LNCaP clone FGC (cell line): ENCODE data around the gene LIMS2.

Experiments used
- DNase-seq: peaks from one replicate; pipeline ENCODE4 v3.0.0-alpha.2; 2011; ENCODE audit warnings: low read depth
- H3K4me3 ChIP-seq: 2 replicates; pipeline ENCODE4 v1.5.1; 2011; ENCODE audit warnings: mild to moderate bottlenecking, low read depth, low read length, control low read depth
- TF ChIP-seq, protein P1 (sequence below): IDR thresholded peaks from 2 replicates; pipeline ENCODE4 v1.5.1; 2012; ENCODE audit warnings: mild to moderate bottlenecking; ENCODE audit not compliant: control insufficient read depth, insufficient read depth; ENCODE audit errors: extremely low read depth

The LIMS2 gene

DNA sequence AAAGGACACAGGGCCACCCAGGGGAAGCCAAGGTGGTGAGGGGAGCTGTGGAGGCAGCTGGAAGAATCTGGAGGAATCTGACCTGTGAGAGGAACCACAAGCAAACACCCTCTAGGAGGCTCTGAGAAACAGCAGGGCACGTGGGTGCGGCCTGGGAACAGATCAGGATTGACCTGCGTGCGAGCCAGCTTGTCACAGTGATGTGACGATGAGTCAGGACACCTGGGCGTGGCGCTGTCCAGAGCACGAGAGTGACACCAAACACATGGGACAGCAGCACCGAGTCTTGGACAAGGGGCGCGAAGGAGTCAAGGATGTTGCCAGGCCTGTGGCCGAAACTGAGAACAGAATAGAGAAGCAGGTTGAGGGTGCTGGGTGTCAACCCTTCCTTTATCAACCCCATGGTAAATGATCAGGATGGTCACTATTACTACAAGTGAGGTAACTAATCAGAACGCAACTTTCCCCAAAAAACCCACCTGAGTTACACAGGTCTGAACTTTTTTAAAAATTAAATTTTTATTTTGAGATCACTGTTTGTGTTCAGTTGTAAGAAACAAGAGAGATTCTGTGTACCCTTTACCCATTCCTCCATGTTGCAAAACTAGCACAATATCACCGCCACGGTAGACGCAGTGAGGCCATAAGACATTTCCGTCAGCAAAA, 25.3 kb upstream of the LIMS2 start:
- H3K4me3 ChIP-seq: peak overlapping the region; percentile 68
- DNase-seq: peak; percentile 89
- TF ChIP-seq, protein P1, sequence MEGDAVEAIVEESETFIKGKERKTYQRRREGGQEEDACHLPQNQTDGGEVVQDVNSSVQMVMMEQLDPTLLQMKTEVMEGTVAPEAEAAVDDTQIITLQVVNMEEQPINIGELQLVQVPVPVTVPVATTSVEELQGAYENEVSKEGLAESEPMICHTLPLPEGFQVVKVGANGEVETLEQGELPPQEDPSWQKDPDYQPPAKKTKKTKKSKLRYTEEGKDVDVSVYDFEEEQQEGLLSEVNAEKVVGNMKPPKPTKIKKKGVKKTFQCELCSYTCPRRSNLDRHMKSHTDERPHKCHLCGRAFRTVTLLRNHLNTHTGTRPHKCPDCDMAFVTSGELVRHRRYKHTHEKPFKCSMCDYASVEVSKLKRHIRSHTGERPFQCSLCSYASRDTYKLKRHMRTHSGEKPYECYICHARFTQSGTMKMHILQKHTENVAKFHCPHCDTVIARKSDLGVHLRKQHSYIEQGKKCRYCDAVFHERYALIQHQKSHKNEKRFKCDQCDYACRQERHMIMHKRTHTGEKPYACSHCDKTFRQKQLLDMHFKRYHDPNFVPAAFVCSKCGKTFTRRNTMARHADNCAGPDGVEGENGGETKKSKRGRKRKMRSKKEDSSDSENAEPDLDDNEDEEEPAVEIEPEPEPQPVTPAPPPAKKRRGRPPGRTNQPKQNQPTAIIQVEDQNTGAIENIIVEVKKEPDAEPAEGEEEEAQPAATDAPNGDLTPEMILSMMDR: peak; percentile 11; the same call in 1 of the 2 replicates

DNA sequence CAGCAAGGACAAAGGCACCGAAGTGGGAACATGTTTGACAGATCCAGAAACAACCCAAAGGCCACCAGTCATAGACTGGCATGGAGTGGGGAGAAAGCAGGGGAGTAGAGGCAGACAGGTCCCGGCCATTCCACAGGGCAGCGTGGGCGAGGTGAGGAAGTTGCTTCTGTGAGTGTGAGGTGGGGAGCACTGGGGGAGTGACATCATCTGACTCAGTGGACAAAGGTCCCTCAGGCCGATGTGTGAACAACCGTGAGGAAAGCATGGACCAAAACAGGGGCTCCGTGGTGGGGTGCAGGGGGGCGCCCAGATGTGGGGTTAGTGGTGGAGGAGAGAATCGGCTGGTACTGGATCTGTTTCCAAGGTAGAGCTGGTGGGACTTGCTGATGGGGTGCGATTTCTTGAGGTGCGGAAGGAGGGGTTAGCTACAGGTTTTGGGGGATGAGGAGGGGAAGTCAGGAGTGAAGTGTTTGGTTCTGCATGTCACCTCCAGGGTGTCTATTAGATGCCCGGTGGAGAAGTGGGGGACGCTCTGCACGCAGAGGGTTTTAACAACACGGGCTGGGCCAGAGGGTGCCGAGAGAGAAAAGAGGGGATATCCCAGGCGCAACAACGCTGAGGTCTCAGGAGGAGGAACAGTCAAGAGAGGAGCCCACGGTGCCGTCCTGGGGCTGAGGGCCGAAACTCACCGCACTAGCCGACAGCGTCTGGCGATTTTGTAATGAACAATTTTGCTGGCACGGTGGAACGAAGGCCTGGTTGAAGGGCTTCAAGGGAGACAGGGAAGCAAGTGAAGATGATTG, 23.4 kb upstream of the LIMS2 start:
- H3K4me3 ChIP-seq: no peak overlapping the region
- TF ChIP-seq, protein P1: no peak
- no peak for DNase-seq

DNA sequence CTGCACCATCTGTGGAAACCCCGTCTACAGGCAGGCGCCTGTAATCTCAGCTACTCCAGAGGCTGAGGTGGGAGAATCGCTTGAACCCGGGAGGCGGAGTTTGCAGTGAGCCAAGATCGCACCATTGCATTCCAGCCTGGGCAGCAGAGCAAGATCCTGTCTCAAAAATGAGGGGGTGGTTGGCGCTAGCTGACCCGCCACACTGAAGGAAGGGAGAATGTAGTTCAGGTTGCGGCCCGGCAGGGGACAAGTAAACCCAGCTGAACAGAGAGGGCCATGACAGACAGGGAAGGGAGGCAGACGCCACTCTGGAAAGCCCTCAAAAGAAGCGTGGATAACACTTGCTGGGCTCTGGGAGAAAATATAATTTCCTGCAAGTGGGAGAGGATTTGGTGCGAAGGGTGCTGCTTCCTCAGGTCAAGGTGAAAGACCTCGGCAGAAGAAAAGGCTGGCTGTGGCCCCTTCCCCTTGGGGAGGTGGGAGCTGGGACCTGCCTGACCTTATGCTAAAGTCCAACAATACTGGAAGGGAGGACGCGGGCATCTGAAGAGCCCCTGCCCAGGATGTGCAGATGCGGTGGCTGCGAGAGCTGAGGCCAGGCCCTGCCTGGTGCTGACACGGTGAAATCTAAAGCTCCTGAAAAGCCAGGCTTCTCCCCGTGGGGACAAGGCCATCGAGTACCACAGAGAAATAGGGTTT, 22.3 kb upstream of the LIMS2 start:
- DNase-seq: no peak
- TF ChIP-seq, protein P1: no peak

DNA sequence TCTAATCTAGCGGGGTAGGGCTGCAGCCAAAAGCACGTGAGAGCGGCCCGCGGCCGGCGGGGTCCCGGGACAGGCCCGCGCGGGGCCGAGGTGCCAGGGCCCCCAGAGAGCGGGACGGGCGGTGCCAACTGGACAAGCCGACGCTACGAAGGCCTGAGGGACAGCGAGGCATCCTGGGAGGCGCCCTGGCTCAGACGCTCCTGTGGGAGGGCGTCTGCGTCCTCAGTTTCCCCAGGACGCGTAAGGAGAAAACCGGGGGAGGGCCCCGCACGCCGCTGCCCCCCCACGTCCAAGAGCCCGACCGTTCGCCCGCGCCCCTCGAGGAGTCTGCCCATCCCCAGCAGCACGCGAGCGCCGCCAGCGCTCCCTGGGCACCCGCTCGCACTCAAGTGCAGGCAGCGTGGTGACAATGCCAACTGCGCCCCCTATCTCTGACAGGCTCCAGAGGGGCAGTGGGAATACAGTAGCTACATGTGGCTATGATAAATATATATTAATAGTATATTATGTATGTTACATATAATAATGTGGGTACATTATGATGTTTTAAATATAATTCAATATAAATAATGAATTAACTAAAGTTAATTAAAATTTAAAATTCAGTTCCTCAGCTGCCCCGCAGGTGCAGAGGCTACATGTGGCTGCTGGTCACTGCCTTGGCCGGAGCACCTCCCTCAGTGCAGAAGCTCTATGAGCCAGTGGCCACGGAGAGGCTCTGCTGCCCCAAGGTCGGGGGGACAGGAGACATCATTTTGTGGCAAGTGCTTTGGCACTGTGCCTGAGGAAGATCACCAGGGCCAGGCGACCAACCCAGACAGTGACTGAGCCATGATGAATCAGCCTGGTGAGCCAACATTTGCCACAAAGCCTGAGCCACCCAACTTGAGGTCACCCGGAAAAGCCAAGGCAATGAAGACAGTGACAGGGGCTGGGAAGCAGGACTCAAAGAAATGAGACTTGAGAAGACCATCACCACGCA, 20.5 kb upstream of the LIMS2 start:
- no peak for DNase-seq
- no peak overlapping the region for H3K4me3 ChIP-seq
- TF ChIP-seq, protein P1: no peak

More for the DNA sequence above, 22.3 kb upstream of the LIMS2 start:
- no peak overlapping the region for H3K4me3 ChIP-seq

DNA sequence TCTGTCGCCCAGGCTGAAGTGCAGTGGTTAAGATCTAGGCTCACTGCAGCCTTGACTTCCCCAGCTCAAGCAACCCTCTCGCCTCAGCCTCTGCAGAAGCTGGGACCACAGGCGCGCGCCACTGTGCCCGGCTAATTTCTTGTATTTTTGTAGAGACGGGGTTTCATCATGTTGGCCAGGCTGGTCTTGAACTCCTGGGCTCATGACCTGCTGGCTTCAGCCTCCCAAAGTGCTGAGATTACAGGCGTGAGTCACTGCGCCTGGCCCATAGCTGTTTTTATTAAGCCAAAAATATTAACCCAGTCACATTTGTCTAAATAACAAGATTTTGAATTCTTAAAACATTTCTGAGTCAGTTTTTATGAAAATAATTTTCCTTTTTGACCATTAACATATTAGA, 19.7 kb upstream of the LIMS2 start:
- no peak for DNase-seq
- TF ChIP-seq, protein P1: no peak
- H3K4me3 ChIP-seq: no peak overlapping the region

DNA sequence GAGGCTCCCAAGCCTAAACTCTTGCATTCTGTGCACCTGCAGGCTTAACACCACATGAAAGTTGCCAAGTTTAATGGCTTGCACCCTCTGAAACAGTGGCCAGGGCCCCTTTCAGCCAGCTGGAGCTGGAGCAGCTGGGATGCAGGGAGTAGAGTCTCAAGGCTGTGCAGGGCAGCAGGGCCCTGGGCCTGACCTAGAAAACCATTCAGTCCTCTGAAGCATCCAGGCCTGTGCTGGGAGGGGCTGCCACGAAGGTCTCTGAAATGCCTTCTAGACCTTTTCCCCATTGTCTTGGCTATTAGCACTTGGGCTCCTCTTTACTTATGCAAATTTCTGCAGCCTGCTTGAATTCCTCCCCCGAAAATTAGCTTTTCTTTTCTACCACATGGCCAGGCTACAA, 15.4 kb upstream of the LIMS2 start:
- no peak overlapping the region for H3K4me3 ChIP-seq

More for the DNA sequence above, 15.4 kb upstream of the LIMS2 start:
- TF ChIP-seq, protein P1: no peak
- no peak for DNase-seq
